Brain pericyte (primary cell): ENCODE results near the gene ZNF576.
"Not testable (repeated sequence)": the region's sequence is repeated elsewhere in the genome, so short reads cannot be mapped to it uniquely, and the experiment has no call there.

Source experiments
- DNase-seq: peaks from one replicate; pipeline ENCODE4 v3.0.0-alpha.2; 2012; ENCODE audit warnings: low read depth, low spot score

The ZNF576 gene

GRCh38 chr19:43599635-43600295 lies 3.4 kb downstream of the ZNF576 start:
- DNase-seq: no peak

GRCh38 chr19:43600326-43600725 lies 3.9 kb downstream of the ZNF576 start:
- DNase-seq: not testable (repeated sequence)

GRCh38 chr19:43605875-43606568 lies 9.6 kb downstream of the ZNF576 start:
- no peak for DNase-seq

- no peak for DNase-seq
Observed at GRCh38 chr19:43606569-43607229, 10.3 kb downstream of the ZNF576 start.

- DNase-seq: no peak
Observed at GRCh38 chr19:43607238-43608205, 11.1 kb downstream of the ZNF576 start.

GRCh38 chr19:43609872-43610271 lies 13.5 kb downstream of the ZNF576 start:
- no peak for DNase-seq

GRCh38 chr19:43610493-43610892 lies 14.1 kb downstream of the ZNF576 start:
- DNase-seq: peak; percentile 75

GRCh38 chr19:43611788-43612187 lies 15.4 kb downstream of the ZNF576 start, which contains the start of gene SRRM5:
SRRM5 (plus strand) TSS chr19:43612088; CDS start chr19:43612122, 34 bp downstream.
- DNase-seq: no peak

- DNase-seq: no peak
Observed at GRCh38 chr19:43612374-43612773, 16.0 kb downstream of the ZNF576 start.

- DNase-seq: no peak
Observed at GRCh38 chr19:43616306-43616705, 19.9 kb downstream of the ZNF576 start.

GRCh38 chr19:43616954-43617353 lies 20.6 kb downstream of the ZNF576 start:
- no peak for DNase-seq

- no peak for DNase-seq
Observed at GRCh38 chr19:43618921-43619261, 22.5 kb downstream of the ZNF576 start.

GRCh38 chr19:43619262-43620060 lies 23.1 kb downstream of the ZNF576 start, which contains the start of gene ZNF428:
ZNF428 (minus strand) TSS chr19:43619629; CDS start chr19:43614304, 5,325 bp downstream.
- DNase-seq: peak; percentile 68

- no peak for DNase-seq
Observed at GRCh38 chr19:43620061-43621001, 23.9 kb downstream of the ZNF576 start.

GRCh38 chr19:43622070-43622469 lies 25.7 kb downstream of the ZNF576 start:
- DNase-seq: no peak

GRCh38 chr19:43622956-43623355 lies 26.6 kb downstream of the ZNF576 start:
- no peak for DNase-seq

GRCh38 chr19:43623889-43624670 lies 27.7 kb downstream of the ZNF576 start:
- DNase-seq: no peak

GRCh38 chr19:43624933-43625332 lies 28.5 kb downstream of the ZNF576 start:
- DNase-seq: no peak
